OCI-LY7 (cell line): ENCODE results near the gene INKA2.

Experiments used
- CTCF ChIP-seq: fragments of 200-600 bp; sonication (generic); conservative IDR thresholded peaks from 2 replicates; pipeline ENCODE4 v1.5.1; 2014; ENCODE audit warnings: mild to moderate bottlenecking, antibody characterized with exemption, low read length, moderate library complexity, mixed read lengths
- EZH2phosphoT487 ChIP-seq: fragments of 200-600 bp; sonication (generic); IDR thresholded peaks from 2 replicates; pipeline ENCODE4 v1.6.1; 2018; ENCODE audit warnings: low read depth, borderline replicate concordance, mild to moderate bottlenecking, mixed run types, antibody characterized with exemption, low read length, moderate library complexity, mixed read lengths

- TF ChIP-seq CTCF (no peak), EZH2phosphoT487 (no peak)
Observed at GRCh38 chr1:111735321-111735720, 3.9 kb downstream of the INKA2 start.
